Neural cell (in vitro differentiated cells): Measurements from ENCODE around the gene KRT39. TPM values are rescaled to one million over a fixed set of nuclear protein-coding genes. Genes with fewer than 3 reads are reported as not detected.

ENCODE experiments used
- H2AFZ ChIP-seq: fragments of 200-600, 300-800 bp; sonication (generic), shearing (Covaris generic); 2 replicates; pipeline ENCODE4 v1.6.0; 2014; ENCODE audit warnings: low read depth, mild to moderate bottlenecking, antibody characterized with exemption, low read length, moderate library complexity
- H3F3A ChIP-seq: fragments of 200-600 bp; shearing (Covaris generic); 2 replicates; pipeline ENCODE4 v1.6.1; 2016; ENCODE audit warnings: mild to moderate bottlenecking, moderate library complexity, mixed read lengths, antibody characterized with exemption, low read length; ENCODE audit not compliant: insufficient read depth, poor library complexity, severe bottlenecking
- H3K27ac ChIP-seq: fragments of 200-600, 300-800 bp; sonication (generic), shearing (Covaris generic); 2 replicates; pipeline ENCODE4 v1.5.1; 2014; ENCODE audit warnings: mild to moderate bottlenecking, low read length, moderate library complexity
- H3K27me3 ChIP-seq: fragments of 300-800, 200-600 bp; sonication (generic), shearing (Covaris generic); 2 replicates; pipeline ENCODE4 v1.6.0; 2014; ENCODE audit warnings: mild to moderate bottlenecking, low read depth, low read length, moderate library complexity; ENCODE audit not compliant: insufficient read depth
- H3K36me3 ChIP-seq: fragments of 300-800, 200-600 bp; sonication (generic), shearing (Covaris generic); 2 replicates; pipeline ENCODE4 v1.5.1; 2014; ENCODE audit warnings: mild to moderate bottlenecking, antibody characterized with exemption, low read length, moderate library complexity; ENCODE audit not compliant: insufficient read depth
- H3K4me2 ChIP-seq: fragments of 300-800, 200-600 bp; sonication (generic), shearing (Covaris generic); 2 replicates; pipeline ENCODE4 v1.6.0; 2014; ENCODE audit warnings: mild to moderate bottlenecking, low read length
- H3K4me3 ChIP-seq: fragments of 300-800, 200-600 bp; sonication (generic), shearing (Covaris generic); 2 replicates; pipeline ENCODE4 v1.5.1; 2014; ENCODE audit warnings: mild to moderate bottlenecking, low read length, moderate library complexity
- H3K79me2 ChIP-seq: fragments of 200-600 bp; shearing (Covaris generic); replicated peaks from 2 replicates; pipeline ENCODE4 v1.6.0; 2014; ENCODE audit warnings: mild to moderate bottlenecking, low read length, moderate library complexity; ENCODE audit not compliant: insufficient read depth
- H3K9ac ChIP-seq: fragments of 300-800, 200-600 bp; sonication (generic), shearing (Covaris generic); 2 replicates; pipeline ENCODE4 v1.6.1; 2016; ENCODE audit warnings: mild to moderate bottlenecking, low read length, mixed read lengths
- H3K9me2 ChIP-seq: fragments of 200-600 bp; shearing (Covaris generic); 2 replicates; pipeline ENCODE4 v1.6.1; 2016; ENCODE audit warnings: mild to moderate bottlenecking, low read length, mixed read lengths; ENCODE audit not compliant: insufficient read depth
- H3K9me3 ChIP-seq: fragments of 200-600, 300-800 bp; sonication (generic), shearing (Covaris generic); 2 replicates; pipeline ENCODE4 v1.6.1; 2016; ENCODE audit warnings: mild to moderate bottlenecking, mixed run types, low read length, moderate library complexity, mixed read lengths
- H4K20me1 ChIP-seq: fragments of 200-600 bp; shearing (Covaris generic); 2 replicates; pipeline ENCODE4 v1.6.1; 2016; ENCODE audit warnings: mild to moderate bottlenecking, mixed run types; ENCODE audit not compliant: insufficient read depth
- EP300 ChIP-seq: fragments of 450-650 bp; conservative IDR thresholded peaks from 2 replicates; pipeline ENCODE4 v1.6.1; 2014; ENCODE audit warnings: antibody characterized with exemption, mild to moderate bottlenecking, moderate library complexity; ENCODE audit not compliant: poor library complexity, severe bottlenecking
- EZH2 ChIP-seq: fragments of 200-600, 300-800 bp; shearing (Covaris generic), sonication (generic); IDR thresholded peaks from 2 replicates; pipeline ENCODE4 v1.6.1; 2014; ENCODE audit warnings: antibody characterized with exemption, low read length, borderline replicate concordance, mild to moderate bottlenecking; ENCODE audit not compliant: insufficient read depth, poor library complexity, severe bottlenecking
- MXI1 ChIP-seq: fragments of 450-650 bp; conservative IDR thresholded peaks from 2 replicates; pipeline ENCODE4 v1.6.1; 2014; ENCODE audit warnings: antibody characterized with exemption, mild to moderate bottlenecking; ENCODE audit not compliant: poor library complexity, severe bottlenecking
- POLR2AphosphoS5 ChIP-seq: IDR thresholded peaks from 2 replicates; pipeline ENCODE4 v1.6.1; 2012
- RAD21 ChIP-seq: fragments of 450-650 bp; conservative IDR thresholded peaks from 2 replicates; pipeline ENCODE4 v1.6.1; 2014; ENCODE audit warnings: antibody characterized with exemption, mild to moderate bottlenecking, moderate library complexity
- SMC3 ChIP-seq: fragments of 450-650 bp; conservative IDR thresholded peaks from 2 replicates; pipeline ENCODE4 v1.6.1; 2014; ENCODE audit warnings: antibody characterized with exemption, mild to moderate bottlenecking, moderate library complexity; ENCODE audit not compliant: poor library complexity
- TAF1 ChIP-seq: IDR thresholded peaks from 2 replicates; pipeline ENCODE4 v1.6.1; 2012; ENCODE audit warnings: low read depth
- polyA plus RNA-seq: library from polyadenylated mRNA; depleted of rRNA; stranded (reverse); fragments of >200 nt; gene quantifications from 2 replicates; pipeline ENCODE4 v1.2.3, GENCODE V29; 2014
- TF ChIP-seq, protein P1 (sequence below): IDR thresholded peaks from 2 replicates; pipeline ENCODE4 v1.6.1; 2012; ENCODE audit warnings: borderline replicate concordance
- TF ChIP-seq, protein P2 (sequence below): fragments of 450-650 bp; IDR thresholded peaks from 2 replicates; pipeline ENCODE4 v1.5.1; 2014; ENCODE audit warnings: antibody characterized with exemption, mild to moderate bottlenecking, moderate library complexity; ENCODE audit not compliant: poor library complexity, severe bottlenecking

Gene KRT39
- polyA plus RNA-seq, 1 donor from 2014 or later, result not detected

DNA sequence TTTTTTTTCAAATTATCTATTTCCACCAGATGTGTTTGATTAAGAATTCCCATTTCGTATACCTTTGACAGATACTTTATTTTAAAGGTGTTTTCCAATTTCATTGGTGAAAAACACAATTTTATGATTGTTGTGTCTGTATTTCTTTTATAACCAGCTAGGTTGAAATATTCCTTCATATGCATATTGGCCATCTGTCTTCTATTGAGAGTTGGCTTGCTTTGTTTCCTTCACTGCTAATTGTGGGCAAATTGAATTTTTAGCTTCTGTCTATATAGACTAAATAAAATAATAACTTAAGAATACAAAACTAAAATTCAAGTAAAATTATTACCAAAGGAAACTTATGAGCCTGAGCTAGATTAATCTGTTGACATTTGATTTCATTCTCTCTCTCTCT is 28.4 kb upstream of the KRT39 start:
- Histone ChIP-seq H3K79me2 (no peaks in the 10 kb centered on the region), H3K9me3 (no peaks in the 10 kb centered on the region), H3K9me2 (no peaks in the 10 kb centered on the region), H3K27me3 (no peaks in the 10 kb centered on the region), H3K4me2 (no peak overlapping the region), H2AFZ (no peak overlapping the region), H3F3A (no peaks in the 10 kb centered on the region), H3K9ac (no peak overlapping the region), H4K20me1 (no peaks in the 10 kb centered on the region), H3K27ac (no peak overlapping the region), H3K36me3 (no peaks in the 10 kb centered on the region), H3K4me3 (no peak overlapping the region)
- TF ChIP-seq POLR2AphosphoS5, result no peak
- no peak for TF ChIP-seq EZH2
- no peak for TF ChIP-seq TAF1
- TF ChIP-seq SMC3, result no peak
- TF ChIP-seq, protein P1, sequence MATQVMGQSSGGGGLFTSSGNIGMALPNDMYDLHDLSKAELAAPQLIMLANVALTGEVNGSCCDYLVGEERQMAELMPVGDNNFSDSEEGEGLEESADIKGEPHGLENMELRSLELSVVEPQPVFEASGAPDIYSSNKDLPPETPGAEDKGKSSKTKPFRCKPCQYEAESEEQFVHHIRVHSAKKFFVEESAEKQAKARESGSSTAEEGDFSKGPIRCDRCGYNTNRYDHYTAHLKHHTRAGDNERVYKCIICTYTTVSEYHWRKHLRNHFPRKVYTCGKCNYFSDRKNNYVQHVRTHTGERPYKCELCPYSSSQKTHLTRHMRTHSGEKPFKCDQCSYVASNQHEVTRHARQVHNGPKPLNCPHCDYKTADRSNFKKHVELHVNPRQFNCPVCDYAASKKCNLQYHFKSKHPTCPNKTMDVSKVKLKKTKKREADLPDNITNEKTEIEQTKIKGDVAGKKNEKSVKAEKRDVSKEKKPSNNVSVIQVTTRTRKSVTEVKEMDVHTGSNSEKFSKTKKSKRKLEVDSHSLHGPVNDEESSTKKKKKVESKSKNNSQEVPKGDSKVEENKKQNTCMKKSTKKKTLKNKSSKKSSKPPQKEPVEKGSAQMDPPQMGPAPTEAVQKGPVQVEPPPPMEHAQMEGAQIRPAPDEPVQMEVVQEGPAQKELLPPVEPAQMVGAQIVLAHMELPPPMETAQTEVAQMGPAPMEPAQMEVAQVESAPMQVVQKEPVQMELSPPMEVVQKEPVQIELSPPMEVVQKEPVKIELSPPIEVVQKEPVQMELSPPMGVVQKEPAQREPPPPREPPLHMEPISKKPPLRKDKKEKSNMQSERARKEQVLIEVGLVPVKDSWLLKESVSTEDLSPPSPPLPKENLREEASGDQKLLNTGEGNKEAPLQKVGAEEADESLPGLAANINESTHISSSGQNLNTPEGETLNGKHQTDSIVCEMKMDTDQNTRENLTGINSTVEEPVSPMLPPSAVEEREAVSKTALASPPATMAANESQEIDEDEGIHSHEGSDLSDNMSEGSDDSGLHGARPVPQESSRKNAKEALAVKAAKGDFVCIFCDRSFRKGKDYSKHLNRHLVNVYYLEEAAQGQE, result no peak
- TF ChIP-seq MXI1, result no peak
- TF ChIP-seq, protein P2, sequence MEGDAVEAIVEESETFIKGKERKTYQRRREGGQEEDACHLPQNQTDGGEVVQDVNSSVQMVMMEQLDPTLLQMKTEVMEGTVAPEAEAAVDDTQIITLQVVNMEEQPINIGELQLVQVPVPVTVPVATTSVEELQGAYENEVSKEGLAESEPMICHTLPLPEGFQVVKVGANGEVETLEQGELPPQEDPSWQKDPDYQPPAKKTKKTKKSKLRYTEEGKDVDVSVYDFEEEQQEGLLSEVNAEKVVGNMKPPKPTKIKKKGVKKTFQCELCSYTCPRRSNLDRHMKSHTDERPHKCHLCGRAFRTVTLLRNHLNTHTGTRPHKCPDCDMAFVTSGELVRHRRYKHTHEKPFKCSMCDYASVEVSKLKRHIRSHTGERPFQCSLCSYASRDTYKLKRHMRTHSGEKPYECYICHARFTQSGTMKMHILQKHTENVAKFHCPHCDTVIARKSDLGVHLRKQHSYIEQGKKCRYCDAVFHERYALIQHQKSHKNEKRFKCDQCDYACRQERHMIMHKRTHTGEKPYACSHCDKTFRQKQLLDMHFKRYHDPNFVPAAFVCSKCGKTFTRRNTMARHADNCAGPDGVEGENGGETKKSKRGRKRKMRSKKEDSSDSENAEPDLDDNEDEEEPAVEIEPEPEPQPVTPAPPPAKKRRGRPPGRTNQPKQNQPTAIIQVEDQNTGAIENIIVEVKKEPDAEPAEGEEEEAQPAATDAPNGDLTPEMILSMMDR, result no peak
- TF ChIP-seq RAD21, result no peak

DNA sequence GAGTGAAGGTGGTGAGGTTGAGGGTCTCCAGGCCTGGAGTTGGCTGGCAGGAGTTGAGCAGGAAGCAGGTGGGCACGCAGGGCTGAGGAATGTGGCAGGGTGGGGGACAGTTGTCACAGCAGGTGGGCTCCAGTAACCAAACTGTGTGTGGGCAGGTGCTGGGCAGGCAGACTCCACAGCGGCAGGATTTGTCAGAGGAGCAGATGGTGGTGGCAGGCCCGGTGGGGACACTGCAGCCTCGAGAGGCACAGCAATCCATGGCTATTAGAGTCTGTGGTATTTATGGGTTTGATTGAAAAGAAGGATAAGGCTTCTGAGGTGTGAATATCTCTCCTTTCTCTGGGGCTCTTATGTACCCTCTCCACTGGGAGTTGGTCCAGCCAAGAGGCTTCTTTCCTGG is 27.1 kb upstream of the KRT39 start, which contains the start of gene KRTAP3-3:
KRTAP3-3 (minus strand) TSS at position 326 of the 400 bp plus-strand sequence; CDS start at position 259, 67 bp downstream.
- Histone ChIP-seq H3K9ac (no peak within 1 kb of the TSS), H3K36me3 (no peaks in the 10 kb centered on the region), H3K4me2 (no peak within 1 kb of the TSS), H3K9me3 (no peaks in the 10 kb centered on the region), H3F3A (no peaks in the 10 kb centered on the region), H4K20me1 (no peaks in the 10 kb centered on the region), H3K79me2 (no peaks in the 10 kb centered on the region), H3K27ac (no peak within 1 kb of the TSS), H2AFZ (no peak within 1 kb of the TSS), H3K9me2 (no peaks in the 10 kb centered on the region), H3K27me3 (no peaks in the 10 kb centered on the region), H3K4me3 (no peak within 1 kb of the TSS)
- TF ChIP-seq TAF1 (no peak), MXI1 (no peak), EZH2 (no peak), SMC3 (no peak), RAD21 (no peak), EP300 (no peak), POLR2AphosphoS5 (no peak)
- TF ChIP-seq, protein P2, result no peak
- TF ChIP-seq, protein P1, result no peak
